HCT116 (cell line): Measurements from ENCODE around the gene IGSF23. TPM values are rescaled to one million over a fixed set of nuclear protein-coding genes. Genes with fewer than 3 reads are reported as not detected.
A peak's percentile ranks its signal among the peaks of the same experiment; 100 is the strongest.

Experiments
- ATAC-seq: fragments of 200-7000 bp; cut with Tn5 transposase; 2 replicates; pipeline ENCODE4 v1.9.1; 2020; ENCODE audit warnings: mild to moderate bottlenecking, moderate library complexity
- BruUV-seq: library from RNA; stranded (reverse); fragments of 400-500 nt; replicated peaks from 2 replicates; lab custom pipeline; 2021; lab: Mats Ljungman, UMichigan
- CTCF ChIA-PET: fragments of 300-600 bp; sonication (Branson Sonifier 250); formaldehyde crosslinking; loops from one replicate; lab custom pipeline; 2021; ENCODE audit warnings: antibody characterized with exemption; lab: Charles Lee
- POLR2A ChIA-PET: fragments of 300-600, 350-600 bp; sonication (Branson Sonifier 250); formaldehyde crosslinking; loops from one replicate; lab custom pipeline; 2021; ENCODE audit warnings: antibody characterized with exemption; lab: Charles Lee
- RAD21 ChIA-PET, 2 experiments: fragments of 300-600 bp; sonication (Branson Sonifier 250); formaldehyde crosslinking; loops; one replicate each; lab custom pipeline; 2023; ENCODE audit warnings: low total read pairs in 2 of 2; ENCODE audit not compliant: uncharacterized antibody in 2 of 2, unreplicated experiment in 2 of 2, low non-redundant PET in 1 of 2; lab: Charles Lee
- DNase-seq: peaks from one replicate; pipeline ENCODE4 v3.0.0-alpha.2; 2010; ENCODE audit warnings: low read depth, low spot score
- H2AFZ ChIP-seq: fragments of 200-600 bp; shearing (Covaris generic), sonication (generic); 2 replicates; pipeline ENCODE4 v1.6.1; 2017; ENCODE audit warnings: low read depth, mixed run types, mixed read lengths, antibody characterized with exemption, low read length; ENCODE audit not compliant: poor library complexity, severe bottlenecking
- H3K27ac ChIP-seq: 2 replicates; pipeline ENCODE4 v1.5.1; 2012; ENCODE audit warnings: low read depth, low read length
- H3K27me3 ChIP-seq: fragments of 200-600 bp; sonication (generic); 2 replicates; pipeline ENCODE4 v1.6.1; 2016; ENCODE audit warnings: mixed run types, low read length, mixed read lengths; ENCODE audit not compliant: insufficient read depth
- H3K36me3 ChIP-seq, 2 experiments: fragments of 200-500 bp in 1 of 2; fragments of 200-600 bp in 1 of 2; sonication (Bioruptor generic) in 1 of 2; sonication (generic) in 1 of 2; 2 replicates each; pipeline versions ENCODE4 v1.5.1 to v1.6.1; 2014 to 2016; ENCODE audit warnings: low read length in 2 of 2, inconsistent platforms in 1 of 2, mixed read lengths in 1 of 2, mixed run types in 1 of 2; ENCODE audit not compliant: insufficient read depth in 2 of 2, control insufficient read depth in 1 of 2
- H3K4me1 ChIP-seq, 2 experiments: fragments of 200-600 bp in 1 of 2; sonication (generic) in 1 of 2; 2 replicates each; pipeline versions ENCODE4 v1.5.1 to v1.6.1; 2012 to 2017; ENCODE audit warnings: low read length in 2 of 2, inconsistent platforms in 1 of 2, mild to moderate bottlenecking in 1 of 2, mixed read lengths in 1 of 2, mixed run types in 1 of 2, moderate library complexity in 1 of 2; ENCODE audit not compliant: insufficient read depth in 2 of 2, control insufficient read depth in 1 of 2
- H3K4me2 ChIP-seq: fragments of 200-600 bp; sonication (generic); 2 replicates; pipeline ENCODE4 v1.6.1; 2017; ENCODE audit warnings: mixed run types, low read length, mixed read lengths
- H3K4me3 ChIP-seq, 2 experiments: fragments of 200-600 bp in 1 of 2; sonication (generic) in 1 of 2; replicated peaks in 1 of 2; 2 replicates each; pipeline ENCODE4 v1.5.1; 2011 to 2016; ENCODE audit warnings: low read length in 2 of 2, control low read depth in 1 of 2, low read depth in 1 of 2, mild to moderate bottlenecking in 1 of 2, mixed read lengths in 1 of 2, mixed run types in 1 of 2
- H3K79me2 ChIP-seq: fragments of 200-600 bp; sonication (generic); 2 replicates; pipeline ENCODE4 v1.6.1; 2017; ENCODE audit warnings: mild to moderate bottlenecking, mixed run types, low read length, moderate library complexity, mixed read lengths; ENCODE audit not compliant: insufficient read depth
- H3K9ac ChIP-seq: fragments of 200-600 bp; sonication (generic); 2 replicates; pipeline ENCODE4 v1.6.1; 2016; ENCODE audit warnings: low read length, mixed read lengths
- H3K9me2 ChIP-seq: fragments of 200-600 bp; sonication (generic), shearing (Covaris generic); 2 replicates; pipeline ENCODE4 v1.6.1; 2017; ENCODE audit warnings: mixed run types, mild to moderate bottlenecking, moderate library complexity; ENCODE audit not compliant: insufficient read depth
- H3K9me3 ChIP-seq, 2 experiments: fragments of 200-500 bp in 1 of 2; fragments of 200-600 bp in 1 of 2; sonication (Bioruptor generic) in 1 of 2; sonication (generic) in 1 of 2; 2 replicates each; pipeline ENCODE4 v1.6.1; 2014 to 2017; ENCODE audit warnings: low read length in 2 of 2, mixed read lengths in 2 of 2, inconsistent platforms in 1 of 2, low read depth in 1 of 2, mild to moderate bottlenecking in 1 of 2, mixed run types in 1 of 2, moderate library complexity in 1 of 2; ENCODE audit not compliant: control insufficient read depth in 1 of 2, insufficient read depth in 1 of 2
- H4K20me1 ChIP-seq: fragments of 200-600 bp; sonication (generic), shearing (Covaris generic); 2 replicates; pipeline ENCODE4 v1.6.1; 2017; ENCODE audit warnings: mixed run types, mild to moderate bottlenecking, moderate library complexity; ENCODE audit not compliant: insufficient read depth
- CBX3 ChIP-seq: IDR thresholded peaks from 2 replicates; pipeline ENCODE4 v1.6.1; 2012; ENCODE audit warnings: low read depth
- CEBPB ChIP-seq: IDR thresholded peaks from 2 replicates; pipeline ENCODE4 v1.6.1; 2012; ENCODE audit warnings: low read depth
- EGR1 ChIP-seq: IDR thresholded peaks from 2 replicates; pipeline ENCODE4 v1.6.1; 2012; ENCODE audit warnings: low read depth
- ELF1 ChIP-seq: IDR thresholded peaks from 2 replicates; pipeline ENCODE4 v1.6.1; 2012; ENCODE audit warnings: low read depth, borderline replicate concordance
- EZH2phosphoT487 ChIP-seq: fragments of 200-600 bp; IDR thresholded peaks from 2 replicates; pipeline ENCODE4 v1.6.1; 2018; ENCODE audit warnings: antibody characterized with exemption, borderline replicate concordance
- POLR2A ChIP-seq: IDR thresholded peaks from 2 replicates; pipeline ENCODE4 v1.7.0; 2011; ENCODE audit warnings: borderline replicate concordance; ENCODE audit not compliant: insufficient read depth, insufficient read length; ENCODE audit errors: extremely low read depth
- POLR2AphosphoS5 ChIP-seq: IDR thresholded peaks from 2 replicates; pipeline ENCODE4 v1.6.1; 2011; ENCODE audit warnings: mild to moderate bottlenecking, low read depth, low read length, moderate library complexity
- RAD21 ChIP-seq: IDR thresholded peaks from 2 replicates; pipeline ENCODE4 v1.6.1; 2012; ENCODE audit warnings: low read depth, mild to moderate bottlenecking
- SIN3A ChIP-seq: IDR thresholded peaks from 2 replicates; pipeline ENCODE4 v1.6.1; 2012; ENCODE audit warnings: low read depth
- YY1 ChIP-seq: IDR thresholded peaks from 2 replicates; pipeline ENCODE4 v1.6.1; 2011; ENCODE audit warnings: low read length, low read depth, moderate library complexity, mild to moderate bottlenecking; ENCODE audit not compliant: insufficient replicate concordance; ENCODE audit errors: extremely low read depth
- ZFX ChIP-seq: fragments of 450-650 bp; IDR thresholded peaks from 2 replicates; pipeline ENCODE4 v1.6.1; 2017
- ZNF274 ChIP-seq: fragments of 200-500 bp; sonication (Bioruptor generic); IDR thresholded peaks from 2 replicates; pipeline ENCODE4 v1.6.1; 2014; ENCODE audit warnings: mild to moderate bottlenecking, low read depth, low read length, inconsistent platforms
- intact Hi-C: fragments of 100-400 bp; cut with micrococcal nuclease; formaldehyde crosslinking; loops from 2 replicates; pipeline ENCODE4 v1.10.0; 2022
- total RNA-seq: library from RNA; stranded (reverse); gene quantifications from one replicate; pipeline ENCODE4 v1.2.1, GENCODE V29; 2021; ENCODE audit not compliant: unreplicated experiment
- TF ChIP-seq, protein P1 (sequence below): IDR thresholded peaks from 2 replicates; pipeline ENCODE4 v1.6.1; 2011; ENCODE audit warnings: mild to moderate bottlenecking, low read length, moderate library complexity; ENCODE audit not compliant: insufficient replicate concordance; ENCODE audit errors: extremely low read depth
- TF ChIP-seq, protein P2 (sequence below): IDR thresholded peaks from 2 replicates; pipeline ENCODE4 v1.6.1; 2012
- TF ChIP-seq, protein P3 (sequence below): IDR thresholded peaks from 2 replicates; pipeline ENCODE4 v1.6.1; 2012; ENCODE audit warnings: low read depth
- TF ChIP-seq, protein P4 (sequence below), 3 experiments: fragments of 200-600 bp in 1 of 3; sonication (generic) in 1 of 3; IDR thresholded peaks in 2 of 3; conservative IDR thresholded peaks in 1 of 3; 2 replicates each; pipeline ENCODE4 v1.5.1; 2012 to 2017; ENCODE audit warnings: low read depth in 2 of 3, low read length in 2 of 3, antibody characterized with exemption in 1 of 3, borderline replicate concordance in 1 of 3, control low read depth in 1 of 3, mild to moderate bottlenecking in 1 of 3, mixed read lengths in 1 of 3, mixed run types in 1 of 3, moderate library complexity in 1 of 3; ENCODE audit not compliant: insufficient read depth in 1 of 3
- TF ChIP-seq, protein P5 (sequence below): IDR thresholded peaks from 2 replicates; pipeline ENCODE4 v1.6.1; 2012

IGSF23 gene
- total RNA-seq, 1 experiment from 2014 or later = not detected

DNA sequence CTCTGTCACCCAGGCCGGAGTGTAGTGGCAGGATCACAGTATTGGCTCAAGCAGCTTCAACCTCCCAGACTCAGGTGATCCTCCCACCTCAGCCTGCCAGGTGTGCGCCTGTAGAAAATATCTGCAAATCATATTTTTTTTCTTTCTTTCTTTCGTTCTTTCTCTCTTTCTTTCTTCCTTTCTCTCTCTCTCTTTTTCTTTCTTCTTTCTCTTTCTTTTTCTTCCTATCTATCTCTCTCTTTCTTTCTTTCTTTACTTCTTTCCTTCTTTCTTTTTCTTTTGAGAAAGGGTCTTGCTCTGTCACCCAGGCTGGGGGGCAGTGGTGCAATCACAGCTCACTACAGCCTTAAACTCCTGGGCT lies 16.3 kb upstream of the IGSF23 start:
- Histone ChIP-seq H3K9me2 (no peaks in the 10 kb centered on the region), H3K27me3 (no peaks in the 10 kb centered on the region), H3K27ac (no peak overlapping the region), H3K79me2 (no peaks in the 10 kb centered on the region), H3K4me1 (peaks cover 0 to 24% of the 10 kb centered on the region in 2 experiments; a peak in 2 of 4 replicates), H3K9me3 (0 out of 4 replicates have a peak, but pooled peaks cover 0 to under 1% of the 10 kb centered on the region in 2 experiments), H4K20me1 (no peaks in the 10 kb centered on the region), H3K4me3 (no peak overlapping the region), H3K36me3 (no peaks in the 10 kb centered on the region), H3K9ac (no peak overlapping the region), H3K4me2 (peak overlapping the region; percentile 27; the same call in 1 of the 2 replicates), H2AFZ (no peak overlapping the region)
- TF ChIP-seq CEBPB (no peak), ZNF274 (no peak), ZFX (no peak), ELF1 (no peak), EZH2phosphoT487 (no peak), YY1 (no peak), CBX3 (no peak), POLR2AphosphoS5 (no peak), POLR2A (no peak), EGR1 (no peak), RAD21 (no peak), SIN3A (no peak)
- TF ChIP-seq, protein P1, sequence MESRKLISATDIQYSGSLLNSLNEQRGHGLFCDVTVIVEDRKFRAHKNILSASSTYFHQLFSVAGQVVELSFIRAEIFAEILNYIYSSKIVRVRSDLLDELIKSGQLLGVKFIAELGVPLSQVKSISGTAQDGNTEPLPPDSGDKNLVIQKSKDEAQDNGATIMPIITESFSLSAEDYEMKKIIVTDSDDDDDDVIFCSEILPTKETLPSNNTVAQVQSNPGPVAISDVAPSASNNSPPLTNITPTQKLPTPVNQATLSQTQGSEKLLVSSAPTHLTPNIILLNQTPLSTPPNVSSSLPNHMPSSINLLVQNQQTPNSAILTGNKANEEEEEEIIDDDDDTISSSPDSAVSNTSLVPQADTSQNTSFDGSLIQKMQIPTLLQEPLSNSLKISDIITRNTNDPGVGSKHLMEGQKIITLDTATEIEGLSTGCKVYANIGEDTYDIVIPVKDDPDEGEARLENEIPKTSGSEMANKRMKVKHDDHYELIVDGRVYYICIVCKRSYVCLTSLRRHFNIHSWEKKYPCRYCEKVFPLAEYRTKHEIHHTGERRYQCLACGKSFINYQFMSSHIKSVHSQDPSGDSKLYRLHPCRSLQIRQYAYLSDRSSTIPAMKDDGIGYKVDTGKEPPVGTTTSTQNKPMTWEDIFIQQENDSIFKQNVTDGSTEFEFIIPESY = no peak
- TF ChIP-seq, protein P2, sequence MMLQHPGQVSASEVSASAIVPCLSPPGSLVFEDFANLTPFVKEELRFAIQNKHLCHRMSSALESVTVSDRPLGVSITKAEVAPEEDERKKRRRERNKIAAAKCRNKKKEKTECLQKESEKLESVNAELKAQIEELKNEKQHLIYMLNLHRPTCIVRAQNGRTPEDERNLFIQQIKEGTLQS = no peak
- TF ChIP-seq, protein P3, sequence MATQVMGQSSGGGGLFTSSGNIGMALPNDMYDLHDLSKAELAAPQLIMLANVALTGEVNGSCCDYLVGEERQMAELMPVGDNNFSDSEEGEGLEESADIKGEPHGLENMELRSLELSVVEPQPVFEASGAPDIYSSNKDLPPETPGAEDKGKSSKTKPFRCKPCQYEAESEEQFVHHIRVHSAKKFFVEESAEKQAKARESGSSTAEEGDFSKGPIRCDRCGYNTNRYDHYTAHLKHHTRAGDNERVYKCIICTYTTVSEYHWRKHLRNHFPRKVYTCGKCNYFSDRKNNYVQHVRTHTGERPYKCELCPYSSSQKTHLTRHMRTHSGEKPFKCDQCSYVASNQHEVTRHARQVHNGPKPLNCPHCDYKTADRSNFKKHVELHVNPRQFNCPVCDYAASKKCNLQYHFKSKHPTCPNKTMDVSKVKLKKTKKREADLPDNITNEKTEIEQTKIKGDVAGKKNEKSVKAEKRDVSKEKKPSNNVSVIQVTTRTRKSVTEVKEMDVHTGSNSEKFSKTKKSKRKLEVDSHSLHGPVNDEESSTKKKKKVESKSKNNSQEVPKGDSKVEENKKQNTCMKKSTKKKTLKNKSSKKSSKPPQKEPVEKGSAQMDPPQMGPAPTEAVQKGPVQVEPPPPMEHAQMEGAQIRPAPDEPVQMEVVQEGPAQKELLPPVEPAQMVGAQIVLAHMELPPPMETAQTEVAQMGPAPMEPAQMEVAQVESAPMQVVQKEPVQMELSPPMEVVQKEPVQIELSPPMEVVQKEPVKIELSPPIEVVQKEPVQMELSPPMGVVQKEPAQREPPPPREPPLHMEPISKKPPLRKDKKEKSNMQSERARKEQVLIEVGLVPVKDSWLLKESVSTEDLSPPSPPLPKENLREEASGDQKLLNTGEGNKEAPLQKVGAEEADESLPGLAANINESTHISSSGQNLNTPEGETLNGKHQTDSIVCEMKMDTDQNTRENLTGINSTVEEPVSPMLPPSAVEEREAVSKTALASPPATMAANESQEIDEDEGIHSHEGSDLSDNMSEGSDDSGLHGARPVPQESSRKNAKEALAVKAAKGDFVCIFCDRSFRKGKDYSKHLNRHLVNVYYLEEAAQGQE = no peak
- TF ChIP-seq, protein P4, sequence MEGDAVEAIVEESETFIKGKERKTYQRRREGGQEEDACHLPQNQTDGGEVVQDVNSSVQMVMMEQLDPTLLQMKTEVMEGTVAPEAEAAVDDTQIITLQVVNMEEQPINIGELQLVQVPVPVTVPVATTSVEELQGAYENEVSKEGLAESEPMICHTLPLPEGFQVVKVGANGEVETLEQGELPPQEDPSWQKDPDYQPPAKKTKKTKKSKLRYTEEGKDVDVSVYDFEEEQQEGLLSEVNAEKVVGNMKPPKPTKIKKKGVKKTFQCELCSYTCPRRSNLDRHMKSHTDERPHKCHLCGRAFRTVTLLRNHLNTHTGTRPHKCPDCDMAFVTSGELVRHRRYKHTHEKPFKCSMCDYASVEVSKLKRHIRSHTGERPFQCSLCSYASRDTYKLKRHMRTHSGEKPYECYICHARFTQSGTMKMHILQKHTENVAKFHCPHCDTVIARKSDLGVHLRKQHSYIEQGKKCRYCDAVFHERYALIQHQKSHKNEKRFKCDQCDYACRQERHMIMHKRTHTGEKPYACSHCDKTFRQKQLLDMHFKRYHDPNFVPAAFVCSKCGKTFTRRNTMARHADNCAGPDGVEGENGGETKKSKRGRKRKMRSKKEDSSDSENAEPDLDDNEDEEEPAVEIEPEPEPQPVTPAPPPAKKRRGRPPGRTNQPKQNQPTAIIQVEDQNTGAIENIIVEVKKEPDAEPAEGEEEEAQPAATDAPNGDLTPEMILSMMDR (IDR thresholded peaks at IDR 0.05 in 2 of 3, conservative IDR thresholded peaks at IDR 0.05 in 1 of 3; ENCODE audit: borderline replicate concordance in 1 of 3, insufficient read depth in 1 of 3, low read depth in 2 of 3, low read length in 2 of 3) = no peak
- TF ChIP-seq, protein P5, sequence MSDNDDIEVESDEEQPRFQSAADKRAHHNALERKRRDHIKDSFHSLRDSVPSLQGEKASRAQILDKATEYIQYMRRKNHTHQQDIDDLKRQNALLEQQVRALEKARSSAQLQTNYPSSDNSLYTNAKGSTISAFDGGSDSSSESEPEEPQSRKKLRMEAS = no peak
- ATAC-seq (no peak), DNase-seq (no peak)
- POLR2A ChIA-PET = no interaction called here
- intact Hi-C loops = no loop called here
- CTCF ChIA-PET = no interaction called here
- RAD21 ChIA-PET = no interaction called here
- no TSS peak for BruUV-seq
